ENCODE data around the gene MPIG6B. TPM values are rescaled to one million over a fixed set of nuclear protein-coding genes. Genes with fewer than 3 reads are reported as not detected.

The MPIG6B gene
- total RNA-seq, 4 donors from 2014 or later, result 0.33 TPM; not detected in 3

DNA sequence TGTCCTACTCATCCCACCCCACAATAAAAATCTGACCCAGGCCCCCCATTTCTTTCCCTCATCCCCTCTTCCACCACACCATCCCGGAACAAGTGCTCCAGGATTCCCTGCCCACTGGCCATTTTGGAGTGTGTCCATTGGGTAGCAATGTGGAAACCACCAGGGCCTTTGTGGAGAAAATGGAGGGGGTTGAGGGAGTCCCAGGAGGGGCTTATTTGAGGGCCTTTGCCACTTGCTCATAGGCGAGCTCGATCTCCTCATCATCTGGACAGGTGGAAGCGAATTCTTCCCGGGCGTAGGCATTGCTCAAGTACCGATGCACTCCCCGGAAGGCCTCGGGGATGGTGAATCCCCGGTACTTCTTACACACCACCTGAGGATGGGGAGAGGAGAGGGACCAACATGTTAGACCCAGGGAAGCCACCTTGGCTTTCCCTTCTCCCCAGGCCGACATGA is 7.5 kb downstream of the MPIG6B start:
- TF ChIP-seq, protein P1, sequence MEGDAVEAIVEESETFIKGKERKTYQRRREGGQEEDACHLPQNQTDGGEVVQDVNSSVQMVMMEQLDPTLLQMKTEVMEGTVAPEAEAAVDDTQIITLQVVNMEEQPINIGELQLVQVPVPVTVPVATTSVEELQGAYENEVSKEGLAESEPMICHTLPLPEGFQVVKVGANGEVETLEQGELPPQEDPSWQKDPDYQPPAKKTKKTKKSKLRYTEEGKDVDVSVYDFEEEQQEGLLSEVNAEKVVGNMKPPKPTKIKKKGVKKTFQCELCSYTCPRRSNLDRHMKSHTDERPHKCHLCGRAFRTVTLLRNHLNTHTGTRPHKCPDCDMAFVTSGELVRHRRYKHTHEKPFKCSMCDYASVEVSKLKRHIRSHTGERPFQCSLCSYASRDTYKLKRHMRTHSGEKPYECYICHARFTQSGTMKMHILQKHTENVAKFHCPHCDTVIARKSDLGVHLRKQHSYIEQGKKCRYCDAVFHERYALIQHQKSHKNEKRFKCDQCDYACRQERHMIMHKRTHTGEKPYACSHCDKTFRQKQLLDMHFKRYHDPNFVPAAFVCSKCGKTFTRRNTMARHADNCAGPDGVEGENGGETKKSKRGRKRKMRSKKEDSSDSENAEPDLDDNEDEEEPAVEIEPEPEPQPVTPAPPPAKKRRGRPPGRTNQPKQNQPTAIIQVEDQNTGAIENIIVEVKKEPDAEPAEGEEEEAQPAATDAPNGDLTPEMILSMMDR (IDR thresholded peaks at IDR 0.05; ENCODE audit: low read depth), result no peak

GRCh38 chr6:31732029-31732428 is 8.9 kb downstream of the MPIG6B start:
- TF ChIP-seq, protein P1 (IDR thresholded peaks at IDR 0.05; ENCODE audit: low read depth), result no peak

- TF ChIP-seq, protein P1 (IDR thresholded peaks at IDR 0.05; ENCODE audit: low read depth), result no peak
Observed at GRCh38 chr6:31733734-31734133, 10.6 kb downstream of the MPIG6B start.

- TF ChIP-seq, protein P1 (IDR thresholded peaks at IDR 0.05; ENCODE audit: low read depth), result no peak
Observed at GRCh38 chr6:31734247-31734820, 11.2 kb downstream of the MPIG6B start.

- TF ChIP-seq, protein P1 (IDR thresholded peaks at IDR 0.05; ENCODE audit: low read depth), result no peak
Observed at GRCh38 chr6:31734821-31735406, 11.7 kb downstream of the MPIG6B start.

GRCh38 chr6:31736021-31736767 is 13.0 kb downstream of the MPIG6B start, which contains the start of gene CLIC1:
Gene CLIC1 (minus strand): TSS chr6:31736530. CDS start chr6:31736300, 230 bp downstream.
- TF ChIP-seq, protein P1 (IDR thresholded peaks at IDR 0.05; ENCODE audit: low read depth), result no peak

DNA sequence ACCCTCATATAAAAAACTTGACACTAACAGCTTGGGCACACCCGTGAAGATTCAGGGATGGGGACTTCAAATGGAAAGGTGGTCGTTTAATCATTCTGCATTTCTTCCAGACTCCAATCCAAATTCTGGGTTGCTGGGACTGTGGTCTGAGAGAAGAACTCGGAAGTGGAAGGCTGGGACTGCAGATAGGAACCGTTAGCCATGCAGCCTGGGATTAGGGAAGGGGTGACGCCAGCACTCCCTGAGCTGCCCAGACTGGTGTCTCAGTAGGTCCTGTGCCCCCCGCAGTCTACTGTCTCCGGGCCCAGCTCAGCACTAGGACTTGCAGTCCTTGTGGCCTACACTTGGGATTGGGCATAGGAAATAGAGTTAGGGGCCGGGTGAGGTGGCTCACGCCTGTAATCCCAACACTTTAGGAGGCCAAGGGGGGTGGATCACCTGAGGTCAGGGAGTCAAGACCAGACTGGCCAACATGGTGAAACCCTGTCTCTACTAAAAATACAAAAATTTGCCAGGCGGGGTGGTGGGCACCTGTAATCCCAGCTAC is 13.7 kb downstream of the MPIG6B start:
- TF ChIP-seq, protein P1 (IDR thresholded peaks at IDR 0.05; ENCODE audit: low read depth), result no peak

All from subcutaneous adipose tissue (tissue), 4 donors.